Uterus (tissue), 2 donors: ENCODE data around the gene ALB.

ENCODE experiments used
- POLR2A ChIP-seq, 2 donors: fragments of 450-650 bp; IDR thresholded peaks; one replicate each; pipeline ENCODE4 v1.6.1; 2016; ENCODE audit warnings: antibody characterized with exemption in 2 of 2, mild to moderate bottlenecking in 1 of 2, moderate library complexity in 1 of 2
- TF ChIP-seq, protein P1 (sequence below), 4 experiments: fragments of 200-600 bp in 2 of 4; fragments of 450-650 bp in 2 of 4; sonication (generic) in 2 of 4; IDR thresholded peaks; one replicate each; pipeline ENCODE4 v1.5.1; 2016 to 2019; ENCODE audit warnings: antibody characterized with exemption in 4 of 4, mild to moderate bottlenecking in 2 of 4, moderate library complexity in 1 of 4

DNA sequence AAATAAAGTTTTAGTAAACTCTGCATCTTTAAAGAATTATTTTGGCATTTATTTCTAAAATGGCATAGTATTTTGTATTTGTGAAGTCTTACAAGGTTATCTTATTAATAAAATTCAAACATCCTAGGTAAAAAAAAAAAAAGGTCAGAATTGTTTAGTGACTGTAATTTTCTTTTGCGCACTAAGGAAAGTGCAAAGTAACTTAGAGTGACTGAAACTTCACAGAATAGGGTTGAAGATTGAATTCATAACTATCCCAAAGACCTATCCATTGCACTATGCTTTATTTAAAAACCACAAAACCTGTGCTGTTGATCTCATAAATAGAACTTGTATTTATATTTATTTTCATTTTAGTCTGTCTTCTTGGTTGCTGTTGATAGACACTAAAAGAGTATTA, 370 bp downstream of the ALB start:
- TF ChIP-seq, protein P1, sequence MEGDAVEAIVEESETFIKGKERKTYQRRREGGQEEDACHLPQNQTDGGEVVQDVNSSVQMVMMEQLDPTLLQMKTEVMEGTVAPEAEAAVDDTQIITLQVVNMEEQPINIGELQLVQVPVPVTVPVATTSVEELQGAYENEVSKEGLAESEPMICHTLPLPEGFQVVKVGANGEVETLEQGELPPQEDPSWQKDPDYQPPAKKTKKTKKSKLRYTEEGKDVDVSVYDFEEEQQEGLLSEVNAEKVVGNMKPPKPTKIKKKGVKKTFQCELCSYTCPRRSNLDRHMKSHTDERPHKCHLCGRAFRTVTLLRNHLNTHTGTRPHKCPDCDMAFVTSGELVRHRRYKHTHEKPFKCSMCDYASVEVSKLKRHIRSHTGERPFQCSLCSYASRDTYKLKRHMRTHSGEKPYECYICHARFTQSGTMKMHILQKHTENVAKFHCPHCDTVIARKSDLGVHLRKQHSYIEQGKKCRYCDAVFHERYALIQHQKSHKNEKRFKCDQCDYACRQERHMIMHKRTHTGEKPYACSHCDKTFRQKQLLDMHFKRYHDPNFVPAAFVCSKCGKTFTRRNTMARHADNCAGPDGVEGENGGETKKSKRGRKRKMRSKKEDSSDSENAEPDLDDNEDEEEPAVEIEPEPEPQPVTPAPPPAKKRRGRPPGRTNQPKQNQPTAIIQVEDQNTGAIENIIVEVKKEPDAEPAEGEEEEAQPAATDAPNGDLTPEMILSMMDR (IDR thresholded peaks at IDR 0.05) = no peak
- TF ChIP-seq POLR2A (IDR thresholded peaks at IDR 0.05) = no peak
